AG09309 (cell line): ENCODE results near the gene CCDC92.

Experiments used
- DNase-seq: peaks from one replicate; pipeline ENCODE4 v3.0.0-alpha.2; 2010; ENCODE audit warnings: low read depth
- H3K4me3 ChIP-seq: 2 replicates; pipeline ENCODE4 v1.5.1; 2011; ENCODE audit warnings: mild to moderate bottlenecking, low read depth, low read length, moderate library complexity; ENCODE audit not compliant: control insufficient read depth
- CTCF ChIP-seq: IDR thresholded peaks from 2 replicates; pipeline ENCODE4 v1.5.1; 2011; ENCODE audit warnings: mild to moderate bottlenecking, low read depth, low read length, inconsistent platforms; ENCODE audit not compliant: insufficient read depth, control insufficient read depth; ENCODE audit errors: missing control alignments

CCDC92 gene

GRCh38 chr12:123954647-123955350 lies 17.8 kb downstream of the CCDC92 start:
- no peak for DNase-seq
- TF ChIP-seq CTCF: no peak
- H3K4me3 ChIP-seq: no peak overlapping the region

- no peak overlapping the region for H3K4me3 ChIP-seq
- DNase-seq: no peak
- TF ChIP-seq CTCF: no peak
Measured at GRCh38 chr12:123952037-123952436, 20.6 kb downstream of the CCDC92 start.

- no peak overlapping the region for H3K4me3 ChIP-seq
- TF ChIP-seq CTCF: no peak
- no peak for DNase-seq
Measured at GRCh38 chr12:123951467-123951866, 21.2 kb downstream of the CCDC92 start.

- no peak for DNase-seq
- TF ChIP-seq CTCF: no peak
- H3K4me3 ChIP-seq: no peak overlapping the region
Measured at GRCh38 chr12:123950476-123951349, 21.9 kb downstream of the CCDC92 start.

GRCh38 chr12:123949770-123950165 lies 22.9 kb downstream of the CCDC92 start:
- no peak for TF ChIP-seq CTCF
- no peak overlapping the region for H3K4me3 ChIP-seq
- no peak for DNase-seq

GRCh38 chr12:123948796-123949769 lies 23.5 kb downstream of the CCDC92 start:
- TF ChIP-seq CTCF: no peak
- no peak for DNase-seq
- no peak overlapping the region for H3K4me3 ChIP-seq
